GM19238 (cell line): Measurements from ENCODE around the gene PCMT1.
"Not testable (repeated sequence)": the region's sequence is repeated elsewhere in the genome, so short reads cannot be mapped to it uniquely, and the experiment has no call there.

ENCODE experiments used
- DNase-seq: peaks from one replicate; pipeline ENCODE4 v3.0.0; 2011; ENCODE audit warnings: low spot score; ENCODE audit not compliant: insufficient read length

PCMT1 gene

GRCh38 chr6:149750136-149750609 lies 632 bp downstream of the PCMT1 start:
- DNase-seq, result peak; percentile 25

DNA sequence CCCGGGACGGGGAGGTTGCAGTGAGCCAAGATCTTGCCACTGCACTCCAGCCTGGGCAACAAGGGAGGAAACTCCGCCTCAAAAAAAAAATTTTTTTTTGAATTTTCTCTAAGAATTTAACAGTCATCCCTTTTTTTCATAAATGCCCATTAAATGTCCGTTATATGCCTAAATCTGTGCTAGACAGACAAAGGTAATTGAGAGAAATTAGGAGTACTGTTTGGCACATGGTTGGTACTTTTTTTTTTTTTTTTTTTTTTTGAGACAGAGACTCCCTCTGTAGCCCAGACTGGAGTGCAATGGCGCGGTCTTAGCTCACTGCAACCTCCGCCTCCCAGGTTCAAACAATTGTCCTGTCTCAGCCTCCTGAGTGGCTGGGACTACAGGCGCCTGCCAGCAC lies 1.7 kb downstream of the PCMT1 start:
- no peak for DNase-seq

DNA sequence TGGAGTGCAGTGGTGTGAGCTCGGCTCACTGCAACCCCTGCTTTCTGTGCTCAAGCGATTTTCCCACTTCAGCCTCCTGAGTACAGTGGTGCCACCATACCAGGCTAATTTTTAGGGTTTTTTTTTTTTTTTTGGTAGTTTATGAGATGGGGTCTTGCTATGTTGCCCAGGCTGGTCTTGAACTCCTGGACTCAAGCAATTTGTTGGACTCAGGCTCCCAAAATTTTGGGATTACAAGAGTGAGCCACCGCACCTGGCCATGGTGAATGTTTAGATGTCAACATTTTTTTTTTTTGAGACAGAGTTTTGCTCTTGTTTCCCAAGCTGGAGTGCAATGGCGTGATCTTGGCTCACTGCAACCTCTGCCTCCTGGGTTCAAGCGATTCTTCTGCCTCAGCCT lies 2.4 kb downstream of the PCMT1 start:
- DNase-seq, result not testable (repeated sequence)

DNA sequence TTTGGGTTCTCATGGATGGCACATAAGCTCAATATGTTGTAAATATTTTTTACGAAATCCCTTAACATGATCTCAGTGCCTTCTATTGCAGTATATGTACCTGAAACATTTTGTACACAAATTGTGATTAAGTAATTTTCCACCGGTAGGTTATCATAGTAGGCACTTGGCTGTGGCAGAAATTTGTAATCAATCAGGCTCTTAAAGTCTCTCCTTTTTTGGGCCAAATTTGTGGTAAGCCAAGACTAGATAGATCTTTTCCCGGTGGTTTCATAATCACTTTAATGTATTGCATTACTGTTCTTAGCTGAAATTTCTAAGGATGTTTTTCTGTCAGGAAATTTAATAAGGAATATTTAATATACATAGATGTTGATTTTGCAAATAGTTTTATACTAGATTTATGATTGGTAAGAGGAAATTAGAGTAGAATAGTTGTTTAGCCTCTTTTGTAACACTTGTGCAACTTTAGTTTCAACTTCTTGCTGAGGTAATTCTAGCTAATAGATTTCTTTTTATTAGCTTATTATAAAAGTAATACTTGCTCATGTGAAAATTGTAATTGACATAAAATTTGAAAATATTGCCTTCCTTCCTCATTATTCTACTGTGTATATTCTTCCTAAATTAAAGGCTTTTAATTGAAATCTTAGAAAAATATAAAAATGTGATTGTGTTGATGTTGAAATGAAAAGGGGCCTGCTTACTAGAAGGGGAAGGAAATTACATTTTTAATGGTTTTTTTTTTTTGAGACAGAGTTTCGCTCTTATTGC lies 3.2 kb downstream of the PCMT1 start:
- no peak for DNase-seq

- DNase-seq, result not testable (repeated sequence)
Observed at GRCh38 chr6:149753374-149753637, 3.8 kb downstream of the PCMT1 start.

- DNase-seq, result no peak
Observed at GRCh38 chr6:149754548-149754947, 5.0 kb downstream of the PCMT1 start.

- DNase-seq, result no peak
Observed at GRCh38 chr6:149755300-149756260, 6.0 kb downstream of the PCMT1 start.

DNA sequence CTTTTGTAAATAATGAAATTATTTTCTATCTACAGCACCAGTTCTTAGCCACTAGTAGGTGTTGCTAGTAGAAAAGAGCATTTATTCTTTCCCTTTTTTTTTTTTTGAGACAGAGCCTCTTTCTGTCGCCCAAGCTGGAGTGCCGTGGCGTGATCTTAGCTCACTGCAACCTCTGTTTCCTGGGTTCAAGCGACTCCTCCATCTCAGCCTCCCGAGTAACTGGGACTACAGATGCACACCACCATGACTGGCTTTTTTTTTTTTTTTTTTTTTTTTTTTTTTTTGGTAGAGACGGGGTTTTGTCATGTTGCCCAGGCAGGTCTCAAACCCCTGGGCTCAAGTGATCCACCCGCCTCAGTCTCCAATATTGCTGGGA lies 6.7 kb downstream of the PCMT1 start:
- DNase-seq, result no peak

DNA sequence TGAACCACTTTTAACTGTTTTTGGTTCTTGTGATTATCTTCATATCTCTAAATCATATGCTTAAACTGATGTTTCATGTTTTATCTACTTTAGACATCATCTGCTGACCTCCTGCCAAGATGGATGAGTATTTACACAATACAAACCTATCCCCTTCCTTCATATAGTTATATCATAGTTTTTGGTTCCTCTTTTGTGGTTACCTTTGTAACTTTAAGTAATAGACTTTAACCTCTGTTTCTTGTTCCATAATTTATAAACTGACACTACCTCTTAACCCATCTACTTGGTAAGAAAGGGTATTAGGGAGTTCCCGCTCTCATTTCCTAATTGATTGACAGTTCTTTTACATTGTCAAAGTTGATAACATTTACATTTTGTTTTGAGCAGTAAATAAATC lies 11.9 kb downstream of the PCMT1 start:
- no peak for DNase-seq

DNA sequence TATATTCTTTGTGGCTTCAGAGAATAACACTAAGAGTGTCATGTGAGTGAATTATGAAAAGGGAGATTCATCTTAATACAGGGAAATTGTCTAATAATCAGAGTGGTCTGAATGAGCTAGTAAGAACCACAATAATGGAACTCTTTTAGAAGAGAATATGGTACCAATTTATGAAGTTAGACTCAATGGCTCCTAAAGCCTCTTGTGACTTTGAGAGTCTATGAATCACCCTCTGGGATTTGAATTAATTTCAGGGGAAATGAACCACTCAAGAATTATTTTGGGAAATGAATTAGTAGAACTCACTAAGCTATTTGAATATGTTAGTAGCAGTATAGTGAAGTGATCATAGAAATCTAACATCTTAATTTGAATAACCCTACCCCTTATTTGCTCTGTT lies 14.3 kb downstream of the PCMT1 start:
- DNase-seq, result no peak

GRCh38 chr6:149766156-149766769 lies 16.7 kb downstream of the PCMT1 start:
- DNase-seq, result no peak

- no peak for DNase-seq
Observed at GRCh38 chr6:149769676-149770075, 20.1 kb downstream of the PCMT1 start.

DNA sequence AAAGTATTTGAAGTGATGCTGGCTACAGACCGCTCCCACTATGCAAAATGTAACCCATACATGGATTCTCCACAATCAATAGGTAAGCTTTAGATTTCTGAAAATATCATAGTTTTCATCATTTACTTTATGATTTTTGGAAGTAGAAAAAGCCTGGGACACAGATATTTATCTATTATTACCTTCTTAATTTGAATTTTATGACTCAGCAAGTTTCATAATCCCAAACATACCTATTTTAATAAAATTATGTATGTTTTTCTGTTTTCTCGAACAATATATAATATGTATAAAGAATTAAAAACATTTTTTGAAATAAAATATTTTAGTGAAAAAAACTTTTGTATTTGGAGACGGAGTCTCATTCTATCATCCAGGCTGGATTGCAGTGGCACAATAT lies 21.6 kb downstream of the PCMT1 start:
- no peak for DNase-seq

GRCh38 chr6:149771925-149772324 lies 22.4 kb downstream of the PCMT1 start:
- no peak for DNase-seq

DNA sequence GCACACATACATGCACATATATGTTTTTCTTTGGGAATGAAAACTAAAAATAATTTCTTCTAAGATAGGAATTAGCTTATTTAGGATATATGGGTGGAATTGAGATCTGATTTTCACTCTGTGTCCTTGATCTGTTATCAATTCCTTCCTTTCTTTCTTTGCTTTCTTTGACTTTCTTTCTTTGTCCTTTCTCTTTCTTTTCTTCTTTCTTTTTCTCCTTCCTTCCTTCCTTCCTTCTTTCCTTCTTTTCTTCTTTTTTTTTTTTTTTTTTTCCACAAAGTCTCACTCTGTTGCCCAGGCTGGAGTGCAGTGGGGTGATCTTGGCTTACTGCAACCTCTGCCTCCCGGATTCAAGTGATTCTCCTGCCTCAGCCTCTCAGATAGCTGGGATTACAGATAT lies 28.1 kb downstream of the PCMT1 start:
- DNase-seq, result no peak

DNA sequence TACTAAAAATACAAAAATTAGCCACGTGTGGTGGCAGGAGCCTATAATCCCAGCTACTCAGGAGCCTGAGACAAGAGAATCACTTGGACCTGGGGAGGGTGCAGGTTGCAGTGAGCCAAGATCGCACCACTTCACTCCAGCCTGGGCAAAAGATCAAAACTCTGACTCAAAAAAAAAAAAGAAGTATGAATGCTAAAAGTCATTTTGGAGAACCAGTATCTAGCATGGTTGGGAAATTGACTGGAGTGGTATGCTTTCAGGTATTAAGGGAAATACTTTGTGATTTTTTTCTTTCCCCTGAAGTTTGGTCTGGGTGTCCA lies 30.1 kb downstream of the PCMT1 start:
- DNase-seq, result no peak

- DNase-seq, result no peak
Observed at GRCh38 chr6:149781715-149782114, 32.2 kb downstream of the PCMT1 start.

- no peak for DNase-seq
Observed at GRCh38 chr6:149782337-149782736, 32.8 kb downstream of the PCMT1 start.

DNA sequence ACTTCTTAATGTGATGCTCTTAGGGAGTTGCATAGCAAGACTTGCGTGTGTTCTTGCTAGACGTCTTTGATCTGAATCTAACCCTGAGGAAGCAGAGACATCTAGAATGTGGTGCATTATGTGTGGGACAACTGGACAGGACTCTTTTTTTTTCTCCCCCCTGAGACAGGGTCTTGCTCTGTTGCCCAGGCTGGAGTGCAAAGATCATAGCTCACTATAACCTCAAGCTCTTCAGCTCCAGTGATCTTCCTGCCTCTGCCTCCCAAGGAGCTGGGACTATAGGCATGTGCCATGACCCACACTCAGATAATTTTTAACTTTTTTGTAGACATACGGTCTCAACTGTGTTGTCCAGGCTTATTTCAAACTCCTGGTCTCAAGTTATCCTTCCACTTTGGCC lies 34.0 kb downstream of the PCMT1 start:
- DNase-seq, result no peak

GRCh38 chr6:149806127-149806526 lies 56.6 kb downstream of the PCMT1 start:
- no peak for DNase-seq

GRCh38 chr6:149809798-149810197 lies 60.3 kb downstream of the PCMT1 start:
- DNase-seq, result no peak

DNA sequence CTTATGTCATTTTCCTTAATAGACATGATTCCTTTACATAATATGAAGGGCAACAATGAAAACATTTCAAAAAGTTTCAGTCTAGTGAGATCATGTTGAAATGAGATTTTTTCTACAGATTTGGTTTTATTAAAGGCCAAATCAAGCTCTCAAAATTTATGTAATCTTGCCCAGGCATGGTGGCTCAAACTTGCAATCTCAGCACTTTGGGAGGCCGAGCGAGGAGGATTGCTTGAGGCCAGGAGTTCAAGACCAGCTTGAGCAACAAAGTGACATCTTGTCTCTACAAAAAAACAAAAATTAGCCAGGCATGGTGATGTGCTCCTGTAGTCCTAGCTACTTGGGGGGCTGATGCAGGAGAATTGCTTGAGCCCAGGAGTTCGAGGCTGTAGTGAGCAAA lies 63.8 kb downstream of the PCMT1 start:
- DNase-seq, result no peak
